Esophagus muscularis mucosa (tissue), 4 donors: Measurements from ENCODE around the gene GABPB1. TPM values are rescaled to one million over a fixed set of nuclear protein-coding genes. Genes with fewer than 3 reads are reported as not detected.

ENCODE experiments used
- DNase-seq: peaks from one replicate; pipeline ENCODE4 v3.0.0-alpha.2; 2017; ENCODE audit errors: extremely low spot score
- H3K27ac ChIP-seq, 4 donors: fragments of 200-600 bp; sonication (generic); replicated peaks in 1 of 4; 1 replicate in 3 of 4; 2 replicates in 1 of 4; pipeline ENCODE4 v1.5.1; 2016 to 2019; ENCODE audit warnings: mild to moderate bottlenecking in 1 of 4
- H3K27me3 ChIP-seq, 4 donors: fragments of 200-600 bp; sonication (generic); one replicate each; pipeline versions ENCODE4 v1.5.1 to v1.6.0; 2016 to 2019
- H3K36me3 ChIP-seq, 4 donors: fragments of 200-600 bp; sonication (generic); one replicate each; pipeline ENCODE4 v1.5.1; 2016 to 2019
- H3K4me1 ChIP-seq, 4 donors: fragments of 200-600 bp; sonication (generic); one replicate each; pipeline ENCODE4 v1.5.1; 2016 to 2019
- H3K4me3 ChIP-seq, 4 donors: fragments of 200-600 bp; sonication (generic); 1 replicate in 2 of 4; 2 replicates in 2 of 4; pipeline ENCODE4 v1.5.1; 2016 to 2019; ENCODE audit warnings: mild to moderate bottlenecking in 4 of 4, moderate library complexity in 1 of 4
- H3K9me3 ChIP-seq, 4 donors: fragments of 200-600 bp; sonication (generic); 1 replicate in 3 of 4; 2 replicates in 1 of 4; pipeline ENCODE4 v1.5.1; 2016 to 2019
- EP300 ChIP-seq: sonication (generic); formaldehyde crosslinking; IDR thresholded peaks from one replicate; pipeline ENCODE4 v1.6.1; 2017; ENCODE audit warnings: antibody characterized with exemption
- POLR2A ChIP-seq: fragments of 450-650 bp; IDR thresholded peaks from one replicate; pipeline ENCODE4 v1.6.1; 2017; ENCODE audit warnings: antibody characterized with exemption, moderate library complexity, mild to moderate bottlenecking, low read depth
- POLR2AphosphoS5 ChIP-seq, 2 donors: sonication (generic); formaldehyde crosslinking; IDR thresholded peaks; one replicate each; pipeline ENCODE4 v1.6.1; 2017; ENCODE audit warnings: antibody characterized with exemption in 2 of 2
- WGBS: methylation state at CpG from one replicate; pipeline ENCODE4 v1.1.5; 2018; 5-methylcytosine and 5-hydroxymethylcytosine counted together
- intact Hi-C: fragments of 100-400 bp; cut with DNase I; formaldehyde crosslinking; loops from one replicate; pipeline ENCODE4 v1.15.1; 2023
- total RNA-seq, 4 donors: library from RNA; depleted of rRNA; stranded (reverse); fragments of >200 nt; gene quantifications; one replicate each; pipeline versions ENCODE4 v1.1.0 to v1.2.1, GENCODE V29; 2016
- TF ChIP-seq, protein P1 (sequence below), 3 experiments: fragments of 200-600 bp in 2 of 3; fragments of 450-650 bp in 1 of 3; sonication (generic) in 2 of 3; IDR thresholded peaks; one replicate each; pipeline ENCODE4 v1.5.1; 2017 to 2019; ENCODE audit warnings: antibody characterized with exemption in 3 of 3, mild to moderate bottlenecking in 2 of 3, moderate library complexity in 1 of 3

GABPB1 gene
- total RNA-seq, 4 donors from 2014 or later: 13.2 to 23.5 (median 15.4) TPM

DNA sequence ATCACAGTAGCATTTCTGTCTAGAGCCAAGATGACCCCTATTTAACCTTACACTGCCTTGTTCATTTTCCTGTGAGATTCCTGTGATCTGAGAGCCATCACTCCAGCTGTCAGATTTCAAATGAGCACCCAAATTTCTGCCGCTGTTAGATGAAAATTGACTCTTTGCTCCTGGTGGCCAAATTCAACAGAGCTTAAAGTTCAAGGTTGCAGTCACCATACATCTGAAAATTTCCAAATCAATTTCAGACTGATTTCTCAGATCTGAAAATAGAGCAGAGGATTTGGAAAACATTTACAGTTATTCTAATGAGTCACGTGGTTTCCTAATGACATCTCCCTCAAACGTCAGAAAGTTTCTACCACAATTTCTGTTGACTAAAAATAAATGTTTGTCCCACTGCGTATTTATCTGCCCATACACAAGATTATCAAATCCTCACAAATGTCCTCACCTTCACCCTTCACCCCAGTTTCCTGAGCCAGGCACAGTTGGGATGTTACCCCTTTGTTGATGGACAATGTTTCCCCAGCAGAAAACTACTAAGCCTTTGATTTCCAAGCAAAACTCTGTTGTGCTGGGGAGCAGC is 105.9 kb downstream of the GABPB1 start:
- TF ChIP-seq, protein P1, sequence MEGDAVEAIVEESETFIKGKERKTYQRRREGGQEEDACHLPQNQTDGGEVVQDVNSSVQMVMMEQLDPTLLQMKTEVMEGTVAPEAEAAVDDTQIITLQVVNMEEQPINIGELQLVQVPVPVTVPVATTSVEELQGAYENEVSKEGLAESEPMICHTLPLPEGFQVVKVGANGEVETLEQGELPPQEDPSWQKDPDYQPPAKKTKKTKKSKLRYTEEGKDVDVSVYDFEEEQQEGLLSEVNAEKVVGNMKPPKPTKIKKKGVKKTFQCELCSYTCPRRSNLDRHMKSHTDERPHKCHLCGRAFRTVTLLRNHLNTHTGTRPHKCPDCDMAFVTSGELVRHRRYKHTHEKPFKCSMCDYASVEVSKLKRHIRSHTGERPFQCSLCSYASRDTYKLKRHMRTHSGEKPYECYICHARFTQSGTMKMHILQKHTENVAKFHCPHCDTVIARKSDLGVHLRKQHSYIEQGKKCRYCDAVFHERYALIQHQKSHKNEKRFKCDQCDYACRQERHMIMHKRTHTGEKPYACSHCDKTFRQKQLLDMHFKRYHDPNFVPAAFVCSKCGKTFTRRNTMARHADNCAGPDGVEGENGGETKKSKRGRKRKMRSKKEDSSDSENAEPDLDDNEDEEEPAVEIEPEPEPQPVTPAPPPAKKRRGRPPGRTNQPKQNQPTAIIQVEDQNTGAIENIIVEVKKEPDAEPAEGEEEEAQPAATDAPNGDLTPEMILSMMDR (IDR thresholded peaks at IDR 0.05): no peak
- TF ChIP-seq POLR2A: no peak
- TF ChIP-seq EP300: no peak
- no peak for TF ChIP-seq POLR2AphosphoS5 (IDR thresholded peaks at IDR 0.05)
- Histone ChIP-seq H3K27ac (no peak overlapping the region), H3K27me3 (no peaks in the 10 kb centered on the region), H3K9me3 (no peaks in the 10 kb centered on the region), H3K4me1 (no peaks in the 10 kb centered on the region), H3K4me3 (no peak overlapping the region), H3K36me3 (no peaks in the 10 kb centered on the region)
- 69% methylated on average over 4 of the region's 4 CpGs for WGBS
- intact Hi-C loops: no loop called here
- no peak for DNase-seq

DNA sequence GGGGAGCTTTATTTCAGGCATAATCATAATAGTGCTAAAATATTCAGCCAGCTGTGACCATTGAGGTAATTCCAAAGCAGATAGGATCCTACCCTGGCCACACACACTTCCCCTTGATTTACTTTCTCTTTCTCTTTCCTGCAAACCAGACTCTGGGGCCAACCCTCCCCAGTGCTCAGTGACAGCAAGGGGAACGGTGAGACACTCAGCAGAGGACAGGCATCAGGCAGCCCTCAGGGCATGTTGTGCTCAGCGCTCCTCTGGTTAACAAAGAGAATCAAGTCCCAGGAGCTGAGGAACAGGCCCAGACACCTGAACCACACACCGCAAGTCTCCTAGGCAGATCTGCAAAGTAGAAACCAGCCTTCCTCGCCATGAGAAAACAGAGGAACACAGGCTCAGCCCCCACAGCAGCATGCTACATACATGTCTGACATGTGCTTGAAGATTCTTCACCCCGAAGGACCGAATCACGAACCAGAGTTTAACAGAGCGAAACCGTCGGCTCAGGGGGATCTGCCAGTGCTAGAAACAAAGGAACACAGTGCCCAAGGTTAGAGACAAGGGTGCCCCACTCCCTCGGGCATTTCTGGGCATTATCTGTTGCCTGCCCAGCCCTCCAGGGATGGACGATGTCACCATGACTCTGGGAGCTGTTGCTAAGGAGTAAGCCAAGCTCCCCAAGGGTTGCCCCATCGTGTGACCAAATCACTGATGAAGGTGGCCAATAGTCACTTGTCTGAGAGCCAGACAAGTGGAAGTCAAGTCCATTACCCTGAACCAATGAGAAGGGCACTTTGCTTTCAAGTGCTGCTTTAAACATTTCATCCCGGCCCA is 107.0 kb downstream of the GABPB1 start:
- no peak for DNase-seq
- WGBS: 91% methylated on average over 10 of the region's 14 CpGs

DNA sequence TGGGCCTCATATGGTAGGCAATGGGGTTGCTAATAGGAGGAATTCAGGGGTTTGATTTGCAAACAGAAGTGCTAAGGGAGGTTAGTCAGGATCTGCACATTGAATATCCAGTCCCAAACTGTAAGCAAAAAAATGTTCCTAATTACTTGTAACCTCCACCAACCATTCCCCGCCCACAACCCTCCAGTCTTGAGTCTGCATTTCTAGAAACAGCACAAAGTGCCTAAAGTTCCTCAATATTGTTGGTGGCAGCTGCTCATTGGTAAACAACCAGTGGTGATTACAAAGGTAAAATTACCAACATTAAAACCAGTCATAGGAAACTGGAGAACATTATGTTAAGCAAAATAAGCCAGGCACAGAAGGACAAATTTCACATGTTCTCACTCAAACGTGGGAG is 108.4 kb downstream of the GABPB1 start:
- H3K9me3 ChIP-seq: no peaks in the 10 kb centered on the region
- no peak overlapping the region for H3K27ac ChIP-seq
- no peaks in the 10 kb centered on the region for H3K27me3 ChIP-seq
- intact Hi-C loops: no loop called here
- no peaks in the 10 kb centered on the region for H3K4me1 ChIP-seq
- 80% methylated on average over 2 of the region's 2 CpGs for WGBS
- H3K4me3 ChIP-seq: no peak overlapping the region
- DNase-seq: no peak
- TF ChIP-seq POLR2A (no peak), POLR2AphosphoS5 (IDR thresholded peaks at IDR 0.05) (no peak), EP300 (no peak)
- TF ChIP-seq, protein P1 (IDR thresholded peaks at IDR 0.05): no peak
- no peaks in the 10 kb centered on the region for H3K36me3 ChIP-seq

More for the DNA sequence above, 107.0 kb downstream of the GABPB1 start:
- no peak overlapping the region for H3K27ac ChIP-seq
- no peaks in the 10 kb centered on the region for H3K27me3 ChIP-seq
- H3K36me3 ChIP-seq: no peaks in the 10 kb centered on the region
- TF ChIP-seq POLR2A: no peak
- no peak for TF ChIP-seq EP300
- TF ChIP-seq POLR2AphosphoS5 (IDR thresholded peaks at IDR 0.05): no peak
- TF ChIP-seq, protein P1 (IDR thresholded peaks at IDR 0.05): no peak
- H3K9me3 ChIP-seq: no peaks in the 10 kb centered on the region
- intact Hi-C loops: no loop called here
- no peak overlapping the region for H3K4me3 ChIP-seq
- H3K4me1 ChIP-seq: no peaks in the 10 kb centered on the region

DNA sequence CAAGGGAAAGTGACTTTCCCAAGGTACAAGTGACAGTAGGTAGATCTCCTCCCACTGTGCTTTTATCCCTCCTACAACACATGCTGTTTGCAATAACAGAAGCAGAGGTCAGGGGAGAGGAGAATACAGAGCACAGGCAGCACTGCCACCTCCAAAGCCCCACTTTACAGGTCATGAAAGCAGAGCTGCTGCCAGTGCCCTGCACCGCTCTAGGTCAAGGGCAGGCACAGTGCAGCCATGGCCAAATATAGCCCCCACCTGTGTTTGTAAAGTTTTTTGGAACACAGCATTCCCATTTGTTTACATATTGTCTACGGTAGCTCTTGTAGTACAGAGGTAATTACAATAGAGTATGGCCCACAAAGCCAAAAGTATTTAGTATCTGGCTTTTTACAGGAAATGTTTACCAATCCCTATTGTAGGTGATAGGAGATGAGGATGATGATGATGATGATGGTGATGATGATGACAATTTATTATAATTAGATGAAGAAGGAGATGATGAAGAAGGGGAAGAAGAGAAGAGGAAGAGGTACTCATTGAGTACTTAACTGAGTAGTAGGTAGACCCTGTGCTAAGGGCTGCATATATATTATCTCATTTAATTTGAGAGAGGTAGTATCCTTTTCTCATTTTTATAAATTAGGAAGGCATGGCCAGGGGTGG is 109.9 kb downstream of the GABPB1 start:
- no peaks in the 10 kb centered on the region for H3K27me3 ChIP-seq
- H3K4me3 ChIP-seq: no peak overlapping the region
- WGBS: 95% methylated on average over 2 of the region's 2 CpGs
- DNase-seq: no peak
- intact Hi-C loops: no loop called here
- TF ChIP-seq POLR2A (no peak), POLR2AphosphoS5 (IDR thresholded peaks at IDR 0.05) (no peak)
- TF ChIP-seq, protein P1 (IDR thresholded peaks at IDR 0.05): no peak
- H3K4me1 ChIP-seq: no peaks in the 10 kb centered on the region
- no peak overlapping the region for H3K27ac ChIP-seq
- no peaks in the 10 kb centered on the region for H3K9me3 ChIP-seq
- no peaks in the 10 kb centered on the region for H3K36me3 ChIP-seq
